Posterior cingulate gyrus (tissue), 11 donors: ENCODE measurements around the gene CALCOCO1.

Experiments used
- DNase-seq, 10 donors: peaks; one replicate each; pipeline versions ENCODE4 v3.0.0 to v3.0.0-alpha.2; 2020 to 2021; ENCODE audit warnings: mixed read lengths in 3 of 10
- intact Hi-C: fragments of 100-400 bp; cut with DNase I; formaldehyde crosslinking; loops from one replicate; pipeline ENCODE4 v1.15.1; 2023

CALCOCO1 gene

GRCh38 chr12:53754188-53754585, 26.9 kb upstream of the CALCOCO1 start:
- DNase-seq: no peak
- intact Hi-C loops: no loop called here

- intact Hi-C loops: no loop called here
- DNase-seq: no peak
Observed at GRCh38 chr12:53752621-53753020, 25.4 kb upstream of the CALCOCO1 start.

- DNase-seq: no peak
- intact Hi-C loops: no loop called here
Observed at GRCh38 chr12:53752192-53752601, 24.9 kb upstream of the CALCOCO1 start.

- intact Hi-C loops: no loop called here
- peak in 9 of 10 donors; percentile 31 to 92 (median 52) for DNase-seq
Observed at GRCh38 chr12:53751336-53752191, 24.3 kb upstream of the CALCOCO1 start, which contains the start of gene CISTR. Gene CISTR, minus strand, starts transcription at chr12:53751979.

- intact Hi-C loops: no loop called here
- peak in 6 of 10 donors; percentile 40 to 89 (median 67) for DNase-seq
Observed at GRCh38 chr12:53750812-53751335, 23.6 kb upstream of the CALCOCO1 start.

- intact Hi-C loops: no loop called here
- peak in 2 of 10 donors; percentile 40 to 85 for DNase-seq
Observed at GRCh38 chr12:53749986-53750811, 22.9 kb upstream of the CALCOCO1 start.

- intact Hi-C loops: no loop called here
Observed at GRCh38 chr12:53748072-53748840, 21.0 kb upstream of the CALCOCO1 start.

GRCh38 chr12:53747095-53747494, 19.8 kb upstream of the CALCOCO1 start:
- intact Hi-C loops: no loop called here
- no peak for DNase-seq

More at GRCh38 chr12:53748072-53748840, 21.0 kb upstream of the CALCOCO1 start:
- DNase-seq: peak in 6 of 10 donors; percentile 31 to 90 (median 58)

- intact Hi-C loops: no loop called here
Observed at GRCh38 chr12:53746592-53747092, 19.4 kb upstream of the CALCOCO1 start.

GRCh38 chr12:53744751-53745150, 17.5 kb upstream of the CALCOCO1 start:
- DNase-seq: no peak
- intact Hi-C loops: no loop called here

More at GRCh38 chr12:53746592-53747092, 19.4 kb upstream of the CALCOCO1 start:
- DNase-seq: peak; percentile 87 to 99 (median 95)

GRCh38 chr12:53744130-53744441, 16.8 kb upstream of the CALCOCO1 start:
- intact Hi-C loops: no loop called here
- no peak for DNase-seq

GRCh38 chr12:53743266-53744129, 16.2 kb upstream of the CALCOCO1 start:
- intact Hi-C loops: loop anchor here (1.0 kb wide), 1 partner anchor 41 kb away; no protein-coding TSS in a partner anchor
- peak in 9 of 10 donors; percentile 42 to 94 (median 64) for DNase-seq

GRCh38 chr12:53740130-53740491, 12.9 kb upstream of the CALCOCO1 start:
- DNase-seq: no peak
- intact Hi-C loops: no loop called here

GRCh38 chr12:53739214-53740129, 12.2 kb upstream of the CALCOCO1 start:
- intact Hi-C loops: no loop called here
- DNase-seq: no peak

- intact Hi-C loops: no loop called here
- no peak for DNase-seq
Observed at GRCh38 chr12:53738406-53739213, 11.4 kb upstream of the CALCOCO1 start.

- no peak for DNase-seq
- intact Hi-C loops: no loop called here
Observed at GRCh38 chr12:53737951-53738405, 10.7 kb upstream of the CALCOCO1 start.
